KOPT-K1 (cell line): Measurements from ENCODE around the gene ALDH9A1.
"Not testable (repeated sequence)": the region's sequence is repeated elsewhere in the genome, so short reads cannot be mapped to it uniquely, and the experiment has no call there.

Experiments
- H3K27ac ChIP-seq: fragments of 200-600 bp; sonication (generic); 2 replicates; pipeline ENCODE4 v1.5.1; 2016; ENCODE audit warnings: antibody characterized with exemption, mild to moderate bottlenecking, low read depth, low read length; ENCODE audit not compliant: poor library complexity, severe bottlenecking
- H3K36me3 ChIP-seq: fragments of 200-600 bp; sonication (generic); 2 replicates; pipeline ENCODE4 v1.5.1; 2017; ENCODE audit warnings: antibody characterized with exemption, mild to moderate bottlenecking, low read length, moderate library complexity; ENCODE audit not compliant: insufficient read depth
- H3K9me3 ChIP-seq: fragments of 200-600 bp; sonication (generic); 2 replicates; pipeline ENCODE4 v1.5.1; 2017; ENCODE audit warnings: antibody characterized with exemption, low read length, mild to moderate bottlenecking; ENCODE audit not compliant: insufficient read depth, poor library complexity, severe bottlenecking

Gene ALDH9A1

DNA sequence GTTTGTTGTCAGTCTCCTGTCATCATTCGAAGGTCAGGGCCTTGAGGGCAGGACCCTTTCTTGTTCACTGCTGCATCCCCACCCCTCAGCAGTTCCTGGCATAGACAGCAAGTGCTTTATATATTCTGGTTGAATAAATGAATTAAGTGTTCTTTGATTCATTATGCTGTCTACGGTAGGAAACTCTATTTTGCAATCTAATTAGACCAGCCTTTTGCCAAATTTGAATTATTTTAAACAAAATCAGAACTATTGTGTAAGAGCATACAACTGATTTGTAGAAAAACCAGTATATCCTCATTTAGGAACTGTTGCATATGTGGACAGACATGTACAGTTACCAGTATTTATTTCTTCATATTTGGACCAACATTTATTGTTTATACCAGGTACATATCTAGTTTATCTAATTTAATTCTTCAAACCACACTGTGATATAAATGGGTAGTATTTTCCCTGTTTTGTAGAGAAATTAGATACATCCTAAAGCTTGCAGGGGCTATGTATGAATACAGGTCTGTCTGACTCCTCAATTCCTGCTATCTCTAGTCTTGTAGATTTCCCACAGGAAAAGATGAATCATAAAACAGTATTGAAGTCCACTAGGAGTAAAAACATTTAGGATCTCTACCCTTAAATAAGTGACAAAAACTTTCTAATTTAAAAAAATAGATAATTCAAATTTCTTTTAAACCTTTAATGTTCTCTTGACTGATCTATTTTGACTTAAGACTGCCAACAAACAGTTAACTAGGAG lies 57.0 kb downstream of the ALDH9A1 start:
- Histone ChIP-seq H3K9me3 (no peaks in the 10 kb centered on the region), H3K36me3 (no peaks in the 10 kb centered on the region), H3K27ac (no peak overlapping the region)

DNA sequence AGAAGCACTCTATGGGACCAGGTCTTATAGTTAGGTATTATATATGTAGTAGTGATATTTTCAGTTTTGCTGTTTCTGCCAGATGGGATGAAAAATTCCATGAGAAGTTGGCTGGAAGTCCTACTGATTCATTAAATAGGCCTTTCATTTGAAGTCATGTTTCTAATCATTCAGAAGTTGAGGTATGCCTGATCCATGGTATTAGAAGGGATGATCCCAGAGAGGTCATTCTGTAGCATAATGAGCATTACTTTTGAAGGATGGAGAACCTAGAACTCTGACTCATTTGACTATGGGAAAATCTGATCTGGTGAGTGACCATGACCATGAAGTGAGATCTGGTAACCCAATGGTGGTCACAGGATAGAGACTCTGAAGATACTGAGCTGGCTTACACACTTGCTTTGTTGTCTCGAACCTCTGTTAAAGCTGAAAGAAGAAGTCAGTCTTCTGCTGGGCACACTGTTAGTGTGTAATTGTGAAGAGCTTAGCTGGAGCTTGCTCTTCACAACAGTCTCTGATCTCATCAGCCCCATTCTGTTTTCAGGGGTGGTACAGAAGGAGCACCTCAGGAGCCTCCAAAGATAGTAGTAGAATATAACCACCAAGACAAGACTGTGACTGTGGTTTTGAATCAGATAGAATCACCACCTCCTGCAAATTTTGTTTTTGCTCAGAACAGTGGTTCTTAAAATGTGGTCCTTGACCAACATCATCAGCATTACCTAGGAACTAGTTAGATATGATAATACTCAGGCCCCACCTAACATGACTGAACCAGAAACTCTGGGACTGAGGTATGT lies 58.3 kb downstream of the ALDH9A1 start:
- Histone ChIP-seq H3K36me3 (no peaks in the 10 kb centered on the region), H3K9me3 (no peaks in the 10 kb centered on the region), H3K27ac (no peak overlapping the region)

DNA sequence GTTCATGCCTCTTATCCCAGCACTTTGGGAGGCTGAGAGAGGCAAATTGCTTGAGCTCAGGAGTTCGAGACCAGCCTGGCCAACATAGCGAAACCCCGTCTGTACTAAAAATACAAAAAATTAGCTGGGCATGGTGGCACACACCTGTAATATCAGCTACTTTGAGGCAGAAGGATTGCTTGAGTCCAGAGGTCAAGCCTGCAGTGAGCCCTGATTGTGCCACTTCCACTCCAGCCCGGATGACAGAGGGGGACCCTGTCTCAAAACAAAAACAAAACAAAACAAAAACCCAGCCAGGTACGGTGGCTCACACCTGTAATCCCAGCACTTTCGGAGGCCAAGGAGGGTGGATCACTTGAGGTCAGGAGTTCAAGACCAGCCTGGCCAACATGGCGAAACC lies 60.2 kb downstream of the ALDH9A1 start:
- not testable (repeated sequence) for H3K36me3 ChIP-seq, H3K9me3 ChIP-seq, H3K27ac ChIP-seq

DNA sequence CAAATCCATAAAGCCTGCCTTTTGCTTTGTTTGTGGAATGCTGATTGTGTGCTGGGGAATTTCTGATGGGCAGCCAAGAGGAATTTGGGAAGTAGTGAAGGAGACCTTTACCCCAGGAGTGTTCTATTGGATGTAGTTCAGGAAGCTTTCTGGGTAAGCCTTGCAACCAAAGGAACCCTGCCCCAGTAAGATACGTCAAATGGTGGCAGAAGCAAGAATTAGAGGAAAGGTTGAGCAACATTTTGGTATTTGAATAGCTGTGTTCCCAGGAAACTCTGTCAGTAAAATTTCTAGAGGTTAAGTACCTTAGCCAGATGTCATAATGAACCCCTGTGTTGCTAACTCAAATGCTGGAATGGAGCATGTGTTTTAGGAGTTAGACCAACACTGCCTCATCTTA lies 60.9 kb downstream of the ALDH9A1 start:
- Histone ChIP-seq H3K36me3 (no peaks in the 10 kb centered on the region), H3K9me3 (no peaks in the 10 kb centered on the region), H3K27ac (no peak overlapping the region)

DNA sequence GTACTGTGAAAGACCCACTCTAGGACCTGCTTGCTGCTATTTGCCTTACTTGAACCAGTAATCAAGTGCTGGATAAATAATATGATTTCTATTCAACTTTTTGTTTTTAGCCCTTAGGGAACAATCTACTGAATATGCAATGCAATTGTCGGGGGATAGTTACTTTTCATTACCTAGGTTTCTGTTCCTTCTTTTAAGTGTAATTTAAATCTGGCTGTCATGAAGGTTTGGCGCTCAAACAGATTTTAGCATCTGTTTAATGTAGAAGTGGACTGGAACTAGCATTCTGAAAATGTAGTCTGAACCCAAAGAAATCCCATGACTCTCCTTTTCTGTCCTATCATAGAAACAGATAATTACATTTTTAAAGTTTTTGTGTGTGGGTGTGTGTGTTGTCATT lies 62.5 kb downstream of the ALDH9A1 start:
- H3K9me3 ChIP-seq, result no peaks in the 10 kb centered on the region

DNA sequence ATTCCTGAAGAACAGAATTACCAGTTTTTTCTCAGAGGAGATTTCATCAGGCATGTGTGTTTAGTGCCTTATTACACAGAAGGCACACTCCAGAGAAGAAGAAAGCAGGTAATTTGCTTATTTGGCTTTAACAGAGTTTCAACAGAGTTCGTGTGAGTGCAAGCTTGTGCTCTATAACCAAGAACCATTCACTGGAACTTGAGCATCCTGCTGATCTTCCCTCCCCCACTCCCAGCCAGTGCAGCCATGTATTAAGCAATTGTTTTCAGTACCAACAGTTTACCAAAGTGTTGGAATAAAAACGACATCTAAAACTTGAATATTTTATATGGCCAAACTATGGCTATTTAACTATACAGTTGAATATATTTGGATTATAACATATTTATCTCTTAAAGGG lies 63.0 kb downstream of the ALDH9A1 start:
- Histone ChIP-seq H3K27ac (no peak overlapping the region), H3K36me3 (no peaks in the 10 kb centered on the region), H3K9me3 (no peaks in the 10 kb centered on the region)

More for the DNA sequence above, 62.5 kb downstream of the ALDH9A1 start:
- Histone ChIP-seq H3K27ac (no peak overlapping the region), H3K36me3 (no peaks in the 10 kb centered on the region)

DNA sequence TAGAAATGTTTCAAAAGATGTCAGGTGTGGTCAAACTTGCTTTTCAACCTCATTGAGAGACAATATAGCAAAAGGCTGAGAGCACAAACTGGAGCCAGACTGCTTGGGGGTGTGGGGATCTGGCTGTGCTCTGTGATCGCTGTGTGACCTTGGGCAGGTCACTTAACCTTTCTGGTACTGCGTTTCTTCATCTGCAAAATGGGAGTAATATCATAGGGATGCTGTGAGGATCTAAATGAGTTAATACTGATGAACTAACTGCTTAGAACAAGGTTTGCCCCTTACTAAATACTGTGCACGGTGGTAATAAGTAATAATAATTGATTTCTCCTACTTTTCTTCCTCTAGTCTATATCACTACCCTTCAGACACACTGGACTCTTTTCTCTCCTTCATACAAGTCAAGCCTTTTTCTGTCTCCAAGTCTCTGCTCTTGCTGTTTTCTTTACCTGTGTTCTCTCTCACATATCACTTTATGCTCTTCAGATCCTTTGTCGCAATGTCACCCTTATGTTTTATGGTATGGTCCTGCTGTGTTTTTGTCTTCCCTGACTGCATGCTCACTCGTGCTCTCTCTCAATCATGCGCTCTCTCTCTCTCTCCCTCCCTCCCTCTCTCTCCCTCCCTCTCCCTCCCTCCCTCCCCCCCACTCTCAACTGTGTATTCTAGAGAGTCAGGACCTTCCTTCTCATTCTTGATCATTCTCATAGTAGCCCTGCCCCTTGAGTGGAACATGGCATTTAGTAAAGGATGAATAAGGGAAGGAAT lies 64.0 kb downstream of the ALDH9A1 start:
- Histone ChIP-seq H3K9me3 (no peaks in the 10 kb centered on the region), H3K36me3 (no peaks in the 10 kb centered on the region), H3K27ac (no peak overlapping the region)

DNA sequence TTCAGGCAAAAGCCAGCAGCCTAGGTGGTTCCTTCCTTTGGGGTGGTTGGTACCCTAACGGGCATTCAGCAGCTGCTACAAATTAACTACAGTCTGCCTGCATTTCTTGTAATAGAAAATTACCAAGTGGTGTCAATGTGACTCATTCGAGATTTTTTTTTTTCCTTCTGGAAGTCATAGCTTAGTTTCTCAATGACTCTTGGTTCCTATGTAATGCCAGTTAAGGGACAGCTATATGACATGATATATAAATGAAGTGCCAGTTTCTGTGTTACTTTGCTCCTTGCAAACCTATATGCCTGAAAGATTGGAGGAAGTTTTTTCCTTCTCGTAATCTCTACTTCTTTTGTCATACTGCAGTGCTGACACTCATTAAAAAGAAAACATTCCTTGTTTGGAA lies 64.7 kb downstream of the ALDH9A1 start:
- H3K27ac ChIP-seq, result no peak overlapping the region
- no peaks in the 10 kb centered on the region for H3K36me3 ChIP-seq
- H3K9me3 ChIP-seq, result no peaks in the 10 kb centered on the region

DNA sequence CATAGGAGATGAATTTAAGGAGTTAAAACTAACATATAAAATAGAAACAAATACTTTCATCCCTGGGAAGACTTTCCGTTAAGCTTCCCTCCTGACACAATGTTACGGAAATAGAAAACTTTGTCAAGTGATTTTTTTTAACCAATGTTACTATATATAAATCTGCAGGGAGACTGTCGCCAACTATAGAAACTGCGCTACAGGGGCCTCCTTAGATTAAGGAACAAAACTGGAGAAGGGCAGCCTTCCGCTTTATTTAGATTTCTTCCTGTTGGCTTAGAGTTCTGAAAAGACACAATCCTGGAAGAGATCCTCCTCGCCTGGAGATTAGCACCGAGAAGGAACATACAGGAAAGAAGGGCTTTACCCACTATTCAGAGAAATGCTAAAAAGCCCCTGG lies 65.9 kb downstream of the ALDH9A1 start:
- H3K9me3 ChIP-seq, result no peaks in the 10 kb centered on the region
- H3K36me3 ChIP-seq, result no peaks in the 10 kb centered on the region
- no peak overlapping the region for H3K27ac ChIP-seq

DNA sequence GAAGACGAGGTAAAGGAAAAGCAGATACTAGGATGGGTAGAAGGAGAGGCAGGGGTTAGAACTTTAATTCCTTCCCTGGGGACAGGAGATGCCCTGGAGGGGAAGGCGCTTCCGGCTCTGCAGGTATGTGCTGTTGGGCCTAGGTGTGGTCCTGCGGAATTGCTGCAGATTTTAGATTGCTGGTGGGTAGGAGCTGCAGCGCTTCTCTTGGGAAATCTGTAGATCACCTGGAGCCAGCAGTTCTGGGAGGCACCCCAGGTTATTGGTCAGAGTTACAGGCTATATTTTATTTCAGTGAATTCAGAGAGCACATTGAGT lies 66.3 kb downstream of the ALDH9A1 start:
- Histone ChIP-seq H3K27ac (no peak overlapping the region), H3K36me3 (no peaks in the 10 kb centered on the region), H3K9me3 (no peaks in the 10 kb centered on the region)

DNA sequence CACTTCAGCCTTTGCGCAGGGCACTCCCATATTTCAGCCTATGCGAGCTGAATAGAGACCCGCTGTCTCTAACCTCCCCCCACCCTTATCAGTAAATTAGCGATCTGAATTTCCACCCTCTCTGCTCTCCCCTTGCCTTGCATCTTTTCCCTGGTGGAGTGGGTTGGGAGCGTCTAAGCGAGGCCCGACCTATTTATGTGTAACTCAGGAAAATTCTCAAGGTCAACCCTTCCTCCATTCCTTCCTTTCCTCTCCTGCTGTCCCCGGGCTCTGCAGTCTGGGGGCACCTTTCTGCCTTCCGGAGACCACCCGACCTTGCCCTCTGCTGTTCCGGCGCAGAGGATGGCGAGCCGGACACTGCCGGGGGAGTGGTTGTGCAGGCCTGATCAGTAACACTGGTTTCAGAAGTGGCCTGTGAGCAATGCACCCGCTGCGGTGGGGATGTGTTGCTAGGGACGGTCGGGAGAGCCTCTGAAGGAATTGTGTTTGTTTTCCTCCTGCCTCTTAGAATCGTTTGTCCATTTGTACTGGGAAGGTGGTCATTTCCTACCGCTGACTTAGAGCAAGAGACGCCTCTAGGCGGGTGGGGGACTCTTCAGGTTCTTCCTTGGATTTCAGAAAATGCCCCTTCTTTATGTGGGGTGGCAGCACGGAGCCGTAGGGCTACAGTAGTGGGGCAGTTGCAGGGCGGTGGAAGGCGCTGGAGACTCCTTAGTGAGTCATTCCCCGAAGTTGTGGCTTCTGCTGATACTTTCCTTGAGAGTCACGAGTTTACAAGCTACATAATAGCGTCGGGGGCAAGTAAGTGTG lies 66.8 kb downstream of the ALDH9A1 start:
- H3K9me3 ChIP-seq, result no peaks in the 10 kb centered on the region
- peak overlapping the region; percentile 74 for H3K27ac ChIP-seq
- no peaks in the 10 kb centered on the region for H3K36me3 ChIP-seq

DNA sequence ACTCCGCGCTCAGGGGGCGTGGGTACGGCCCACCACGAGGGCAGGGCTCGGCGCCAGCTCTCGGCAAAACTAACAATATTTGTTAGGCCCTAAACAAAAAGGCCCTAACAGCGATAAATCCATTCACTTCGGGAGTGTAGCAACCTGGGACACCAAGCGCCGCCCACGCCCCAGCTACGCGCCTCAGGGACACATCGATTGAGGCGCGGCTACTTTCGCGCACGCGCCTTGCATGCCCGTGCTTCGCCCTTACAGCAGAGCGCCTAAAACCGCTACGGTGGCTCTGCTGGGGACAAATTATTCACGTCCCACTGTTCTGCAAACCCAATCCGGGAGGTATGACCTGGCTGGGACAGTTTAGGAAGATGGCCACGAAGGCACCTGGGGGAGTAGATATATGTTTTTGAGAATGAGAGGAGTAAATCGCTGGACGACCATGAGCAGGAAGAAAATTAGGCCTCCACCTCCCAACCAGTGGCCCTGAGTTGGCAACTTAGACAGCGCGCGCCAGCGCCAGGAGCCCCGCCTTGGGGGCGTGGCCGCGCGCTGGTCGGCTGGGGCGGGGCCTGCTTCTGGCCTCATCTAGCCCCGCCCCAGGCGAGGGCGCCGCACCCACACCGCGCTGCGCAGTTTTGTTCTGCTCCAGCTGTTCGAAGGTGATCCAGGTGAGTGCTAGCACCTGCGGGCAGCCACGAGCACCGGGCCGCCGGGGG lies 67.6 kb downstream of the ALDH9A1 start, which contains the start of gene MGST3:
MGST3 (plus strand) TSS at position 606 of the 713 bp plus-strand sequence. CDS start 18,614 bp downstream, outside the sequence.
- peak within 1 kb of the TSS; percentile 74 for H3K27ac ChIP-seq
- H3K9me3 ChIP-seq, result no peaks in the 10 kb centered on the region
- H3K36me3 ChIP-seq, result no peaks in the 10 kb centered on the region

DNA sequence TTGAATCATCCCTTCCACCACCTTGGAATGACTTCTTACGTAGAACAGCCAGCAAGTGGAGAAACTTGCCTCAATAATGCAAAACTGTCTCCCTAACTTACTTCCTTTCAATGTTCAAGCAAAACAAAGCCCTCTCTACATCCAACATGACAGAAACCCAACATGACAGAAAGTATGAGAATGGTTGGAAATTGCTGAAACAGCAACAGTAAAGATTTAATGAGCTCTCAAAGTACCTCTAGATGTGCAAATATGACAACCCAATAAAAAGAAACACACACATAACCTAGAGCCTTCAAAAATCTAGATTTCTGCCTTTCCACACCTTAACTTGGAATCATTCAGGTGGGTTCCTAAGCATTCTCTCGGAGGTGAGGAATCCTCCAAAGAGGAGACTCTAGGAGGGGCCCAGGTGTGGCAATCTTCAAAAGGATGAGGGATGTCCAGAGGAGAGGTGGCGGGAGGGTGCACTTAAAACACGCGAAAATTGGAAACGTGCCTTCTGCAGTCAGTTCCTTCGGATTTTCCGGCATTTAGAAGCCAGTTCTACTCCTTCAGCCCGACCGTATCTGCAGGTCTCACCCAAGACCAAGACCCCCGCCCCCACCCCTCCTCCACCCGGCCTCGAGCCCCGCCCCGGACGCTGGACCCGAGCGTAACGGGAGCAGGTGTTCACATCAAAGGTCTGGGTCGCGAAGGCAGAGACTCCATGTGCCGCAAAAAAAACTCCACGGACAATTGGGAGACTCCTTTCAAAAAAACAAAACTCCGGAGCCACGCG lies 68.3 kb downstream of the ALDH9A1 start:
- H3K27ac ChIP-seq, result peak overlapping the region; percentile 74

More for the DNA sequence above, 68.3 kb downstream of the ALDH9A1 start:
- Histone ChIP-seq H3K9me3 (no peaks in the 10 kb centered on the region), H3K36me3 (no peaks in the 10 kb centered on the region)
